Hepatocyte (in vitro differentiated cells): Measurements from ENCODE around the gene MKI67. TPM values are rescaled to one million over a fixed set of nuclear protein-coding genes. Genes with fewer than 3 reads are reported as not detected.

Experiments
- DNase-seq: peaks from one replicate; pipeline ENCODE4 v3.0.0-alpha.2; 2016; ENCODE audit warnings: low spot score
- H2AFZ ChIP-seq: fragments of 200-600 bp; sonication (generic); 2 replicates; pipeline ENCODE4 v1.6.0; 2016; ENCODE audit warnings: antibody characterized with exemption, mild to moderate bottlenecking
- H3K27ac ChIP-seq: fragments of 200-600 bp; sonication (generic); 2 replicates; pipeline ENCODE4 v1.5.1; 2016; ENCODE audit warnings: mild to moderate bottlenecking
- H3K27me3 ChIP-seq: fragments of 200-600 bp; sonication (generic); 2 replicates; pipeline ENCODE4 v1.6.1; 2016
- H3K36me3 ChIP-seq: fragments of 200-600 bp; sonication (generic); replicated peaks from 2 replicates; pipeline ENCODE4 v1.5.1; 2016; ENCODE audit warnings: low read depth; ENCODE audit not compliant: insufficient read depth
- H3K4me1 ChIP-seq: fragments of 200-600 bp; sonication (generic); 2 replicates; pipeline ENCODE4 v1.5.1; 2016; ENCODE audit warnings: mild to moderate bottlenecking, moderate library complexity; ENCODE audit not compliant: insufficient read depth
- H3K4me2 ChIP-seq: fragments of 200-600 bp; sonication (generic); 2 replicates; pipeline ENCODE4 v1.6.0; 2016
- H3K4me3 ChIP-seq: fragments of 200-600 bp; sonication (generic); 2 replicates; pipeline ENCODE4 v1.5.1; 2016; ENCODE audit warnings: mild to moderate bottlenecking
- H3K79me2 ChIP-seq: fragments of 200-600 bp; sonication (generic); 2 replicates; pipeline ENCODE4 v1.6.0; 2017; ENCODE audit warnings: mild to moderate bottlenecking
- H3K9me2 ChIP-seq: fragments of 200-600 bp; sonication (generic); replicated peaks from 2 replicates; pipeline ENCODE4 v1.6.0; 2017; ENCODE audit warnings: mild to moderate bottlenecking; ENCODE audit not compliant: insufficient read depth
- H3K9me3 ChIP-seq: fragments of 200-600 bp; sonication (generic); 2 replicates; pipeline ENCODE4 v1.5.1; 2016; ENCODE audit warnings: low read depth, mild to moderate bottlenecking
- H4K20me1 ChIP-seq: fragments of 200-600 bp; sonication (generic); 2 replicates; pipeline ENCODE4 v1.6.0; 2016; ENCODE audit warnings: mild to moderate bottlenecking; ENCODE audit not compliant: insufficient read depth, poor library complexity, severe bottlenecking
- EZH2 ChIP-seq: fragments of 200-600 bp; sonication (generic); IDR thresholded peaks from 2 replicates; pipeline ENCODE4 v1.6.1; 2016; ENCODE audit warnings: antibody characterized with exemption, mild to moderate bottlenecking, borderline replicate concordance
- EZH2phosphoT487 ChIP-seq: fragments of 200-600 bp; sonication (generic); IDR thresholded peaks from one replicate; pipeline ENCODE4 v1.6.1; 2018; ENCODE audit warnings: antibody characterized with exemption, mild to moderate bottlenecking, low read depth, moderate library complexity; ENCODE audit not compliant: unreplicated experiment, severe bottlenecking
- WGBS: methylation state at CpG from one replicate; pipeline ENCODE4 v1.1.6; 2016; ENCODE audit warnings: low lambda C conversion rate; ENCODE audit errors: missing lambda C conversion rate; 5-methylcytosine and 5-hydroxymethylcytosine counted together
- polyA plus RNA-seq: library from polyadenylated mRNA; unstranded; fragments of >200 nt; fragmentation: Nextera tagmentation; extraction: Ambion mirVana; gene quantifications from 2 replicates; pipeline ENCODE4 v1.2.1, GENCODE V29; 2016
- total RNA-seq: library from RNA; depleted of rRNA; stranded (reverse); fragments of >200 nt; gene quantifications from 2 replicates; pipeline ENCODE4 v1.2.3, GENCODE V29; 2014
- TF ChIP-seq, protein P1 (sequence below): fragments of 200-600 bp; sonication (generic); IDR thresholded peaks from 2 replicates; pipeline ENCODE4 v1.5.1; 2016; ENCODE audit warnings: antibody characterized with exemption, mild to moderate bottlenecking; ENCODE audit not compliant: poor library complexity

Gene MKI67
- total and polyA plus RNA-seq, 2 experiments from 2014 or later, result 8.1 to 13.1 TPM

DNA sequence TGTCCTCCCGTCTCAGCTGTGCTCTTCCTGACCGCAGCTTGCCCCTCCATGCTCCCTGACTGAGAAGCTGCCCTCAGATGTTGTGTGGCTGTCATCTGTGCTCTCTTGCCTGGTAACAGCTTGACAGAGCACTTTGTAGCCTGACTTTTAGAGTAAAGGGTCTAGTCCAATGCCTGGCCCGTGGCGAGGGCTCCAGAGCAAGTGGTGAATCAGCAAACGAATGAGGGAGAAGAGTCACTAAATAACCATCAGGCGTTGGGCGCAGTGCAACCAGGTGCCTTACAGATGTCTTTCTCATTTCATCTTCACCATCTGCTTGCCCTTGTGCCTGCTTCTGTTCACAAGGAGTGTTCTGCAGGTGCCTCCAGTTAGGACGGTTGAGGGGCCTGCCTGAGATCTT lies 45.6 kb downstream of the MKI67 start:
- no peaks in the 10 kb centered on the region for H3K36me3 ChIP-seq
- no peak overlapping the region for H3K4me2 ChIP-seq
- H2AFZ ChIP-seq, result no peak overlapping the region
- WGBS, result 90% methylated on average over 8 of the region's 8 CpGs
- H3K9me2 ChIP-seq, result no peaks in the 10 kb centered on the region
- H3K9me3 ChIP-seq, result no peaks in the 10 kb centered on the region
- no peaks in the 10 kb centered on the region for H4K20me1 ChIP-seq
- H3K79me2 ChIP-seq, result no peaks in the 10 kb centered on the region
- no peak overlapping the region for H3K27ac ChIP-seq
- H3K27me3 ChIP-seq, result no peaks in the 10 kb centered on the region
- H3K4me1 ChIP-seq, result no peaks in the 10 kb centered on the region
- H3K4me3 ChIP-seq, result no peak overlapping the region
- no peak for DNase-seq
- no peak for TF ChIP-seq EZH2
- TF ChIP-seq EZH2phosphoT487, result no peak
- TF ChIP-seq, protein P1, sequence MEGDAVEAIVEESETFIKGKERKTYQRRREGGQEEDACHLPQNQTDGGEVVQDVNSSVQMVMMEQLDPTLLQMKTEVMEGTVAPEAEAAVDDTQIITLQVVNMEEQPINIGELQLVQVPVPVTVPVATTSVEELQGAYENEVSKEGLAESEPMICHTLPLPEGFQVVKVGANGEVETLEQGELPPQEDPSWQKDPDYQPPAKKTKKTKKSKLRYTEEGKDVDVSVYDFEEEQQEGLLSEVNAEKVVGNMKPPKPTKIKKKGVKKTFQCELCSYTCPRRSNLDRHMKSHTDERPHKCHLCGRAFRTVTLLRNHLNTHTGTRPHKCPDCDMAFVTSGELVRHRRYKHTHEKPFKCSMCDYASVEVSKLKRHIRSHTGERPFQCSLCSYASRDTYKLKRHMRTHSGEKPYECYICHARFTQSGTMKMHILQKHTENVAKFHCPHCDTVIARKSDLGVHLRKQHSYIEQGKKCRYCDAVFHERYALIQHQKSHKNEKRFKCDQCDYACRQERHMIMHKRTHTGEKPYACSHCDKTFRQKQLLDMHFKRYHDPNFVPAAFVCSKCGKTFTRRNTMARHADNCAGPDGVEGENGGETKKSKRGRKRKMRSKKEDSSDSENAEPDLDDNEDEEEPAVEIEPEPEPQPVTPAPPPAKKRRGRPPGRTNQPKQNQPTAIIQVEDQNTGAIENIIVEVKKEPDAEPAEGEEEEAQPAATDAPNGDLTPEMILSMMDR, result no peak

- H3K4me2 ChIP-seq, result no peak overlapping the region
- no peaks in the 10 kb centered on the region for H4K20me1 ChIP-seq
- H3K4me3 ChIP-seq, result no peak overlapping the region
- no peak overlapping the region for H2AFZ ChIP-seq
- no peaks in the 10 kb centered on the region for H3K27me3 ChIP-seq
- H3K9me2 ChIP-seq, result no peaks in the 10 kb centered on the region
- no peaks in the 10 kb centered on the region for H3K4me1 ChIP-seq
- no peaks in the 10 kb centered on the region for H3K36me3 ChIP-seq
- H3K9me3 ChIP-seq, result no peaks in the 10 kb centered on the region
- H3K27ac ChIP-seq, result no peak overlapping the region
- H3K79me2 ChIP-seq, result no peaks in the 10 kb centered on the region
- WGBS, result 81% methylated on average over 13 of the region's 13 CpGs
- TF ChIP-seq EZH2phosphoT487 (no peak), EZH2 (no peak)
- TF ChIP-seq, protein P1, result no peak
- no peak for DNase-seq
These were observed 46.0 kb downstream of the MKI67 start for GRCh38 chr10:128080231-128080630.

DNA sequence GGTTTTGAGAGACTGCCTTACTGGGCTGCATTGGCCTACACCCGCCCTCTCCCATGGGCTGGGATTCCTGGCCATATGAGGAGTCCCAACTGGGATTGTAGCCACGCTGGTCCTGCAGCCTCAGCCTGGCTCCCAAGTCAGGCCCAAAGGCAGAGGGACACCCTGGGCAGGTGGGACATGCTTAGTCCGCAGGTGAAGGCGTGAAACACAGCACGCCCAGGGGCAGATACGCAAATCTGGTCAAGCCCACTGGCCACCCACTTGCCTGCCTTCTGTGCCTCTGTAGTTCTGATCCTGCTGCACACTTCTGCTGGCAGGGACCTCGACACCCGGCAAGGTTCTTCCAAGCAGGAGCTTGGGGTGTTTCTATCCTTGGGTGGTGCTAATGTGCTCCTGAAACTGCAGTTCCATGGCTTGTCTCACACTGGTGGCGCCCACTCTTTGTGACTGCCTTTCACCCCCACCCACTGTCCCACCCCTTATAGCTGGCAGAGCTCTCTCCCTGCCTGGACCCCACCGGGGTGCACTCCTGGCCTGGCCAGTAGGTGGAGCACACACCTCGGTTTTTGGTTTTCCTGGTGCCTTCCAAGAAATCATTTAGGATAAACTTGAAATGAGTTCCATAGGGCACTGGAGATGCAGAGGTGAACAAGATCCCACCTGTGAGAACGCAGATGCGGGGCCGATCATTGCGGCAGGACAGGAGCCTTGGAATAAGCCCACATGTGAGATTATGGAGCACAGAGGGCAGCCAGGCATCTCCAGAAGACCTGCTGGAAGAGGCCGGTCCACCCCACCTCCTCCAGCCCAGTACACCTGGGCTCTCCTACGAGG lies 47.9 kb downstream of the MKI67 start:
- Histone ChIP-seq H2AFZ (no peak overlapping the region), H4K20me1 (no peaks in the 10 kb centered on the region), H3K9me3 (no peaks in the 10 kb centered on the region), H3K36me3 (no peaks in the 10 kb centered on the region), H3K27ac (no peak overlapping the region), H3K4me2 (no peak overlapping the region), H3K27me3 (no peaks in the 10 kb centered on the region), H3K79me2 (no peaks in the 10 kb centered on the region), H3K9me2 (no peaks in the 10 kb centered on the region), H3K4me3 (no peak overlapping the region), H3K4me1 (no peaks in the 10 kb centered on the region)
- DNase-seq, result peak; percentile 61
- 70% methylated on average over 17 of the region's 17 CpGs for WGBS
- TF ChIP-seq, protein P1, result peak; percentile 84
- no peak for TF ChIP-seq EZH2
- TF ChIP-seq EZH2phosphoT487, result no peak
